HG03457 (cell line): Measurements from ENCODE around the gene FIBIN.

ENCODE experiments used
- ATAC-seq: cut with Tn5 transposase; IDR thresholded peaks from one replicate; pipeline ENCODE4 v1.9.1; 2021; ENCODE audit warnings: moderate number of reproducible peaks; ENCODE audit not compliant: unreplicated experiment

The FIBIN gene

GRCh38 chr11:27020751-27021150 lies 26.8 kb downstream of the FIBIN start:
- no peak for ATAC-seq

GRCh38 chr11:27022659-27023251 lies 28.8 kb downstream of the FIBIN start:
- ATAC-seq = no peak

- no peak for ATAC-seq
Observed at GRCh38 chr11:27024865-27025264, 31.0 kb downstream of the FIBIN start.

- no peak for ATAC-seq
Observed at GRCh38 chr11:27025312-27025955, 31.5 kb downstream of the FIBIN start.

- ATAC-seq = no peak
Observed at GRCh38 chr11:27025957-27026733, 32.2 kb downstream of the FIBIN start.

- ATAC-seq = no peak
Observed at GRCh38 chr11:27028561-27028965, 34.7 kb downstream of the FIBIN start.

- ATAC-seq = no peak
Observed at GRCh38 chr11:27029966-27030365, 36.1 kb downstream of the FIBIN start.

- no peak for ATAC-seq
Observed at GRCh38 chr11:27031754-27032153, 37.8 kb downstream of the FIBIN start.

GRCh38 chr11:27039873-27040272 lies 46.0 kb downstream of the FIBIN start:
- no peak for ATAC-seq

GRCh38 chr11:27040302-27041115 lies 46.6 kb downstream of the FIBIN start, which contains the start of gene BBOX1:
Gene BBOX1, plus strand, starts transcription at chr11:27040815. Its CDS starts 14,616 bp downstream, at chr11:27055431.
- ATAC-seq = no peak

GRCh38 chr11:27041141-27041899 lies 47.4 kb downstream of the FIBIN start:
- no peak for ATAC-seq
